ENCODE measurements around the gene SNED1. TPM values are rescaled to one million over a fixed set of nuclear protein-coding genes. Genes with fewer than 3 reads are reported as not detected.

The SNED1 gene
- total RNA-seq, 1 experiment from 2014 or later: 2.8 TPM

DNA sequence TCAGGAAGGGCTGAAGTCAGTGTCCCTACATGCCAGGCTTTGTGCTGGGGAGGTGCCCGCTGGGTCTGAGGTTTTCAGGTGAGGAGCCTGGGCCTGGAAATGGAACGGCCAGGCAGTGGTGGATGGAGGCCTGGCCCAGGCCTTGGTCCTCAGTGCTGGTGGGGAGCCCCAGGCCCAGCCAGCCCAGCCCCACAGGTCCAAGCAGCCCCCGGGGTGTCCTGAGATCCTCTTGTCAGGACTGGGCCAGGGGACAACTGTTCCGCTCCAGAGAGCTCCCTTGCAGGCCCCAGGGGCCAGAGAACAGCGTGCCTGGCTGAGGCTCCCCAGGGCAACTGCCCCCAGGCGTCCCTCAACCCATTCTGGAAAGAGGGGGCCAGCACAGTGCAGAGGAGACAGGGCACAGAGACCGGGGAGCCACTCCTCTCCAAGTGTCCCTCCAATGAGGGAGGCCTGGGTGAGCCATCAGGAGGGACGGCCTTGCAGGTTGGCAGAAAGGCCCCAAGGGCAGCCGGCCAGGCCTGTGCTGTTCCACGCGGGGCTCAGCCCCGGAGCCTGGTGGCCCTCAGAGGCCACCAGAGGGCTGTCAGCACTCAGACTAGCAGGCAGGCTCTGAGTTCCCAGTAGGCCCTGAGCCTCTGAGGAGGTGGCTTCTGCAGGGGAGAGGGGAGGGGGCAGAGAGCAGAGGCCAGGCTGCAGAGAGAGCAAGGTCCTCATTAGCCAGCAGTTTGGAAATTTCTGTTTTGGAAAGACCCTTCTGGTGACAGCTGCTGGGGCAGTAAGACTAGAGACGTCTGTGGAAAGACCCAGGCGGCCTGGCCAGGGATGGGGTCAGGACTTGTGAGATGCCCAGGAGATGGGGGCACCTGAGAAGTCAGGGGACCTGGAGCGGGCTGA, 29.4 kb upstream of the SNED1 start:
- no TSS peak for BruUV-seq (replicated peaks)
- TF ChIP-seq, protein P1, sequence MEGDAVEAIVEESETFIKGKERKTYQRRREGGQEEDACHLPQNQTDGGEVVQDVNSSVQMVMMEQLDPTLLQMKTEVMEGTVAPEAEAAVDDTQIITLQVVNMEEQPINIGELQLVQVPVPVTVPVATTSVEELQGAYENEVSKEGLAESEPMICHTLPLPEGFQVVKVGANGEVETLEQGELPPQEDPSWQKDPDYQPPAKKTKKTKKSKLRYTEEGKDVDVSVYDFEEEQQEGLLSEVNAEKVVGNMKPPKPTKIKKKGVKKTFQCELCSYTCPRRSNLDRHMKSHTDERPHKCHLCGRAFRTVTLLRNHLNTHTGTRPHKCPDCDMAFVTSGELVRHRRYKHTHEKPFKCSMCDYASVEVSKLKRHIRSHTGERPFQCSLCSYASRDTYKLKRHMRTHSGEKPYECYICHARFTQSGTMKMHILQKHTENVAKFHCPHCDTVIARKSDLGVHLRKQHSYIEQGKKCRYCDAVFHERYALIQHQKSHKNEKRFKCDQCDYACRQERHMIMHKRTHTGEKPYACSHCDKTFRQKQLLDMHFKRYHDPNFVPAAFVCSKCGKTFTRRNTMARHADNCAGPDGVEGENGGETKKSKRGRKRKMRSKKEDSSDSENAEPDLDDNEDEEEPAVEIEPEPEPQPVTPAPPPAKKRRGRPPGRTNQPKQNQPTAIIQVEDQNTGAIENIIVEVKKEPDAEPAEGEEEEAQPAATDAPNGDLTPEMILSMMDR (conservative IDR thresholded peaks at IDR 0.05): no peak
- TF ChIP-seq EZH2 (IDR thresholded peaks at IDR 0.05; ENCODE audit: low read depth): no peak
- CTCF ChIA-PET: interaction anchor here (0.6 kb wide), 1 partner anchor 133 kb away, joined by 4 read pairs; no protein-coding TSS in a partner anchor

DNA sequence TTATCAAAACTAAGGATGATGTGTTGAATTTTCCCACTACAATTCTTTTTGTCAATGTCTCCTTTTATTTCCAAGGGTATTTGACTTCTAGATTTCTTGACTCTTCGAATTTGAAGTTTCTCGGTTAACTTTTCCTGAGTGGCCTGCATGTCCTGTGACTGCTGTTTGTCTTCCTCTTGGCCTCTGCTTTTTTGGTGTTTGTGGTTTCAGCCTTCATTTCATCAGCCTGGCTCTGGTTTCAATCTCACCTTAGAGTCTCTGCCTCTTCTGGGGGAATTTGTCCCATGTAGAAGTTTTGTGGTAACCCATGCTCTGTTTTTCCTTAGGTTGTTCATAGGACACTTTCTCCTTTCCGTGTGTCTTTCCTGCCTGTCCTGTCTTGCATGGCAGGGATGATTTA, 28.3 kb upstream of the SNED1 start:
- Histone ChIP-seq H3K9me3 (ENCODE audit: insufficient read depth, low read depth) (no peaks in the 10 kb centered on the region), H3K79me2 (ENCODE audit: low read depth) (no peaks in the 10 kb centered on the region), H4K20me1 (ENCODE audit: insufficient read depth) (no peaks in the 10 kb centered on the region), H2AFZ (no peak overlapping the region), H3K9me2 (ENCODE audit: insufficient read depth) (no peaks in the 10 kb centered on the region), H3K27me3 (ENCODE audit: insufficient read depth, low read depth) (peaks cover 41% of the 10 kb centered on the region), H3K27ac (no peak overlapping the region), H3K4me1 (replicated peaks; ENCODE audit: insufficient read depth) (no peaks in the 10 kb centered on the region), H3F3A (ENCODE audit: insufficient read depth, low read depth) (no peaks in the 10 kb centered on the region), H3K36me3 (ENCODE audit: low read depth) (no peaks in the 10 kb centered on the region), H3K4me3 (no peak overlapping the region), H3K4me2 (no peak overlapping the region)
- TF ChIP-seq EZH2 (IDR thresholded peaks at IDR 0.05; ENCODE audit: low read depth): no peak
- TF ChIP-seq, protein P1 (conservative IDR thresholded peaks at IDR 0.05): no peak
- ChIA-PET POLR2A (ENCODE audit: unreplicated experiment) (no interaction called here), CTCF (no interaction called here)
- DNase-seq: no peak
- intact Hi-C loops (cut with micrococcal nuclease; ENCODE audit: unreplicated experiment): no loop called here
- no TSS peak for BruUV-seq (replicated peaks)

More for the DNA sequence above, 29.4 kb upstream of the SNED1 start:
- intact Hi-C loops (cut with micrococcal nuclease; ENCODE audit: unreplicated experiment): no loop called here
- H3K9me2 ChIP-seq (ENCODE audit: insufficient read depth): no peaks in the 10 kb centered on the region
- no peaks in the 10 kb centered on the region for H3K79me2 ChIP-seq (ENCODE audit: low read depth)
- H3K9me3 ChIP-seq (ENCODE audit: insufficient read depth, low read depth): no peaks in the 10 kb centered on the region
- H3K4me2 ChIP-seq: no peak overlapping the region
- no peaks in the 10 kb centered on the region for H3F3A ChIP-seq (ENCODE audit: insufficient read depth, low read depth)
- H3K4me3 ChIP-seq: no peak overlapping the region
- H2AFZ ChIP-seq: no peak overlapping the region
- peaks cover 36% of the 10 kb centered on the region for H3K27me3 ChIP-seq (ENCODE audit: insufficient read depth, low read depth)
- H3K27ac ChIP-seq: no peak overlapping the region
- no peaks in the 10 kb centered on the region for H3K36me3 ChIP-seq (ENCODE audit: low read depth)
- DNase-seq: no peak
- POLR2A ChIA-PET (ENCODE audit: unreplicated experiment): no interaction called here
- no peaks in the 10 kb centered on the region for H4K20me1 ChIP-seq (ENCODE audit: insufficient read depth)
- no peaks in the 10 kb centered on the region for H3K4me1 ChIP-seq (replicated peaks; ENCODE audit: insufficient read depth)

DNA sequence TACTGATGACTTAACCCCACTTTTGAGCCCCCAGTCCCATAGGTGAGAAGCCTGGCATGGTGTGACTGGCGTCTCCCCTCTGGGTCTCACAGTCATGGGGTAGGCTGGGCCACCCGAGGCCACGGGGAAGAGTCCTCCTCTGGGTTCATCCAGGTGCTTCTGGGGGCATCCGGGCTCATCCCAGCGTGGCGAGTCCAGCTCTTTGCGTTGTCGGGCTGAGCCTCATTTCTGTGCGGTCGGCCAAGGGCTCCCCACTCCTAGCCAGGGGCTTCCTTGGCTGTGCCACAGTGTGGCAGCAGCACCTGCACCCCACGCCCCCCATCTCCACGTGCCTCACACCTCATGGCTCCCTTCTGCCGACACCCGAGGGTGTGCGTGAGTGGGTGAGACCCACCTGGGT, 27.6 kb upstream of the SNED1 start:
- H3K9me3 ChIP-seq (ENCODE audit: insufficient read depth, low read depth): no peaks in the 10 kb centered on the region
- ChIA-PET CTCF (interaction anchor here (0.5 kb wide), 1 partner anchor 108 kb away, joined by 4 read pairs; no protein-coding TSS in a partner anchor), POLR2A (ENCODE audit: unreplicated experiment) (no interaction called here)
- BruUV-seq (replicated peaks): no TSS peak
- no peaks in the 10 kb centered on the region for H3K4me1 ChIP-seq (replicated peaks; ENCODE audit: insufficient read depth)
- no peak overlapping the region for H3K4me2 ChIP-seq
- H2AFZ ChIP-seq: no peak overlapping the region
- no peaks in the 10 kb centered on the region for H3K9me2 ChIP-seq (ENCODE audit: insufficient read depth)
- DNase-seq: no peak
- H3K27ac ChIP-seq: no peak overlapping the region
- no peaks in the 10 kb centered on the region for H3F3A ChIP-seq (ENCODE audit: insufficient read depth, low read depth)
- H3K79me2 ChIP-seq (ENCODE audit: low read depth): no peaks in the 10 kb centered on the region
- H4K20me1 ChIP-seq (ENCODE audit: insufficient read depth): no peaks in the 10 kb centered on the region
- no peaks in the 10 kb centered on the region for H3K36me3 ChIP-seq (ENCODE audit: low read depth)
- H3K4me3 ChIP-seq: no peak overlapping the region
- TF ChIP-seq, protein P1 (conservative IDR thresholded peaks at IDR 0.05): no peak
- TF ChIP-seq EZH2 (IDR thresholded peaks at IDR 0.05; ENCODE audit: low read depth): no peak
- peaks cover 46% of the 10 kb centered on the region for H3K27me3 ChIP-seq (ENCODE audit: insufficient read depth, low read depth)
- intact Hi-C loops (cut with micrococcal nuclease; ENCODE audit: unreplicated experiment): no loop called here

Data from PC-9 (cell line).